ENCODE results near the gene ADRA2B. TPM values are rescaled to one million over a fixed set of nuclear protein-coding genes. Genes with fewer than 3 reads are reported as not detected.

Gene ADRA2B
- total and polyA plus RNA-seq, 12 donors: 1.5 to 7.3 (median 3.4) TPM

DNA sequence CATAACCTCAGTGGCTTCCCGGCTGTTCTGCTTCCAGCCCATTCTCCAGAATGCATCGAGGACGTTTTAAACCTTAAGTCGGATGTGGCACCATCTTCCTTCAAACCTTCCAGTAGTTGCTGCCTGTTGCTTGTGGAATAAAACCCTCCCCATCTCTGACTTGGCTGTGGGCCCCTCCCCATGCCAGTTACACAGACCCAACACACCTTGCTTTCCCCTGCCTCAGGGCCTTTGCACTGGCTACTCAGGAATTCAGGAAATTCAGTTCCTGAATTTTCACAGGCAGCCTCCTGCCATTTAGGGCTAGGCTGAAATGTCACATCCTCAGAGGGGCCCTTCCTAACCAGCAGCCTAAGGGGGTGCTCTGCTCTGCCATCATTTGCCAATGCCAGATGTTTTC lies 5.0 kb upstream of the ADRA2B start:
- ATAC-seq: no peak
- Histone ChIP-seq H3K9me3 (no peaks in the 10 kb centered on the region), H3K27ac (no peak overlapping the region), H3K36me3 (no peaks in the 10 kb centered on the region), H3K4me3 (no peak overlapping the region), H3K27me3 (peaks cover 0 to 48% (median 21%) of the 10 kb centered on the region in 7 donors), H3K4me1 (peaks cover 0 to 8% (median 4%) of the 10 kb centered on the region in 9 donors)
- TF ChIP-seq, protein P1, sequence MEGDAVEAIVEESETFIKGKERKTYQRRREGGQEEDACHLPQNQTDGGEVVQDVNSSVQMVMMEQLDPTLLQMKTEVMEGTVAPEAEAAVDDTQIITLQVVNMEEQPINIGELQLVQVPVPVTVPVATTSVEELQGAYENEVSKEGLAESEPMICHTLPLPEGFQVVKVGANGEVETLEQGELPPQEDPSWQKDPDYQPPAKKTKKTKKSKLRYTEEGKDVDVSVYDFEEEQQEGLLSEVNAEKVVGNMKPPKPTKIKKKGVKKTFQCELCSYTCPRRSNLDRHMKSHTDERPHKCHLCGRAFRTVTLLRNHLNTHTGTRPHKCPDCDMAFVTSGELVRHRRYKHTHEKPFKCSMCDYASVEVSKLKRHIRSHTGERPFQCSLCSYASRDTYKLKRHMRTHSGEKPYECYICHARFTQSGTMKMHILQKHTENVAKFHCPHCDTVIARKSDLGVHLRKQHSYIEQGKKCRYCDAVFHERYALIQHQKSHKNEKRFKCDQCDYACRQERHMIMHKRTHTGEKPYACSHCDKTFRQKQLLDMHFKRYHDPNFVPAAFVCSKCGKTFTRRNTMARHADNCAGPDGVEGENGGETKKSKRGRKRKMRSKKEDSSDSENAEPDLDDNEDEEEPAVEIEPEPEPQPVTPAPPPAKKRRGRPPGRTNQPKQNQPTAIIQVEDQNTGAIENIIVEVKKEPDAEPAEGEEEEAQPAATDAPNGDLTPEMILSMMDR (IDR thresholded peaks at IDR 0.05): no peak
- intact Hi-C loops (cut with DNase I): no loop called here
- WGBS, 2 donors: 93 to 95% methylated on average over 4 of the region's 4 CpGs
- DNase-seq: no peak

DNA sequence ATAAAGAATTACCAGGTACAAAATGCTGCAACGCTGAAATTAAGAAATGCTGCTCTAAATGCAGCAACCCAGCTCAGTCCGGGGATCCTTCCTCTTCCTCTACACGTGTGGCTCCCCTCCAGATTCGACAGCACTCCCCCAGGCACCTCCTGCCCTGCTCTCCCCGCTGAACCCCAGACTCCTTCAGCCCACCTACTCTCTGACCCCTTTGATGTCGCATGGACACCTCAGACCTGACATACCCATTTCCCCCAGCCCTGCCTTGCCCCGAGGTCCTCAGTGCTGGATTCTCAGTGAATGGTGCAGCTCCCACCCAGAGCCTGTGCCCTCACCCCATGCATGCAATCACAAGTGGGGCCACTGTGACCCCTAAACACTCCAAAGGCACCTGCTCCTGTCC lies 4.6 kb upstream of the ADRA2B start:
- H3K27ac ChIP-seq: no peak overlapping the region
- TF ChIP-seq, protein P1 (IDR thresholded peaks at IDR 0.05): no peak
- H3K4me1 ChIP-seq: peaks cover 0 to 12% (median 8%) of the 10 kb centered on the region in 9 donors
- H3K9me3 ChIP-seq: no peaks in the 10 kb centered on the region
- intact Hi-C loops (cut with DNase I): no loop called here
- ATAC-seq (no peak), DNase-seq (no peak)
- peaks cover 0 to 51% (median 25%) of the 10 kb centered on the region in 7 donors for H3K27me3 ChIP-seq
- H3K36me3 ChIP-seq: no peaks in the 10 kb centered on the region
- no peak overlapping the region for H3K4me3 ChIP-seq
- 61 to 74% methylated on average over 7 of the region's 7 CpGs for WGBS, 2 donors

DNA sequence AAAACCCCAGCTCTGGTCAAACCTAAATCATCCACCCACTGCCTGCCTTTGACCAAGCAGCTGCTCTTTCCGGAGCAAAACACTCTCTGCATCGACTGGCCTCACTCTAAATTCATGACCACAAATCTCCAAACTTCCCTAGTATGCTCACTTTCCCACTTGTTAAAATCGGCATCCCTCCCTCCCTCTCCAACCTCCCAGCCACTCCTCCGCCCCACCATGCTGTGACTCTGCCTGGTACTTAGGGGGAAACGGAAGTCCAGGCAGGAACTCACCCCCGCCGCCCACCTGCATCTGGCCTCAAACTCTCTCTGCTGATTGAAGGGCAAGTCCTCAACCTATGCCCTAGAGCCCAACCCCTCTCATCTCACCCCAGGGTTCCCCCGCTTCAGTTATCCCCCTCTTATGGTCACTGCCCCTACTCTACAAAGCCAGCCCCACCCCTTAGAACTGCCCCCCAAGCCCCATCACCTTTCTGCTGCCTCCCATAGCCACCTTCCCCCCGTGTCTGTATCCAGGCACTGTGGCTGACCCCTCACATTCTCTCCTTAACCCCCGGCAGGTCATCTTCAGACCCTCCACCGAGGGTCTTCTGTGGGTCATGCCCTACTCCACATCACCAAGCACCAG lies 3.8 kb upstream of the ADRA2B start:
- no peak for DNase-seq
- 48 to 50% methylated on average over 11 of the region's 11 CpGs for WGBS, 2 donors
- TF ChIP-seq, protein P1 (IDR thresholded peaks at IDR 0.05): no peak
- no peak overlapping the region for H3K27ac ChIP-seq
- no peaks in the 10 kb centered on the region for H3K9me3 ChIP-seq
- no peaks in the 10 kb centered on the region for H3K36me3 ChIP-seq
- H3K4me1 ChIP-seq: peaks cover 0 to 20% (median 10%) of the 10 kb centered on the region in 9 donors
- peaks cover 0 to 59% (median 28%) of the 10 kb centered on the region in 7 donors for H3K27me3 ChIP-seq
- intact Hi-C loops (cut with DNase I): no loop called here
- ATAC-seq: no peak
- no peak overlapping the region for H3K4me3 ChIP-seq

DNA sequence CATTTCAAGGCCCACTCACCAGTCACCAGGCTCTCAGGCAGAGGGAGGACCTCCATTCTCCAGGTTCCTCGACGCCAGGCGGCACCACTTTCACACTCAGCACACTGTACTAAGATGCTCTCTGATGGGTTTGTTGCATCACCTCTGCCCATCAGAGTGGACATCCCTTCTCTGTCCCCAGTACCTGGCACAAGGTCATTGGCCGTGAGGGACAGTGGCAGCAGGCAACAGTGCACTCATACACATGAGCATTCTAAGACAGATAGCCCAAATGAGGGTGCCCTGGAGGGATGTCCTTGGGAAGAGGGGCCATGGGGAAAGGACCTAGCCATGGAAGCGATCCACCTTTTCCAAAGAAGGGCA lies 3.0 kb upstream of the ADRA2B start:
- ATAC-seq: no peak
- intact Hi-C loops (cut with DNase I): loop anchor here in 7 of 10 donors (5.0 to 10.0 kb wide), 5 partner anchors 37 to 95 kb away; no protein-coding TSS in a partner anchor
- TF ChIP-seq, protein P1 (IDR thresholded peaks at IDR 0.05): no peak
- peaks cover 0 to 62% (median 28%) of the 10 kb centered on the region in 7 donors for H3K27me3 ChIP-seq
- WGBS, 2 donors: 96 to 99% methylated on average over 5 of the region's 5 CpGs
- no peak for DNase-seq
- H3K36me3 ChIP-seq: no peaks in the 10 kb centered on the region
- no peak overlapping the region for H3K27ac ChIP-seq
- peaks cover 0 to 25% (median 12%) of the 10 kb centered on the region in 9 donors for H3K4me1 ChIP-seq
- no peak overlapping the region for H3K4me3 ChIP-seq
- H3K9me3 ChIP-seq: no peaks in the 10 kb centered on the region

All from heart right ventricle (tissue), 16 donors.